IPS-18c (cell line): ENCODE results near the gene CYP2A6.
A peak's percentile ranks its signal among the peaks of the same experiment; 100 is the strongest.

Experiments
- H3K4me3 ChIP-seq: 2 replicates; pipeline ENCODE4 v1.7.0; 2013; ENCODE audit warnings: low read depth, mild to moderate bottlenecking, low read length, moderate library complexity; ENCODE audit not compliant: insufficient read depth
- H3K9me3 ChIP-seq: one replicate; pipeline ENCODE4 v1.6.1; 2013; ENCODE audit warnings: mild to moderate bottlenecking, low read length, moderate library complexity; ENCODE audit not compliant: control insufficient read depth, insufficient read depth

The CYP2A6 gene

DNA sequence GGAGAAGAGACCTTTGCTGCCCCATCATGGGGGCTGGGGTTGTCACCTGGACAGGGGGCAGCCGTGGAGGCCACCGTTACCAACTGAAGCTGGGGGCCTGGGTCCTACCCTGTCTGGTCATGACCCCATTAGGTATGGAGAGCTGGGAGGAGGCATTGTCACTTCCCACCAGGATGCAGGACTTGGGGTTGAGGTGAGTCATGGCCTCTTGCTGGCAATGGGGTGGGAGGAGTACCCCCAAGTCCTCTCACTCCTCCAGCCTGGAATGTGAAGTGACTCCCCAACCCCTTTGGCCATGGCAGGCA, 42.3 kb downstream of the CYP2A6 start:
- no peaks in the 10 kb centered on the region for H3K9me3 ChIP-seq
- no peak overlapping the region for H3K4me3 ChIP-seq

DNA sequence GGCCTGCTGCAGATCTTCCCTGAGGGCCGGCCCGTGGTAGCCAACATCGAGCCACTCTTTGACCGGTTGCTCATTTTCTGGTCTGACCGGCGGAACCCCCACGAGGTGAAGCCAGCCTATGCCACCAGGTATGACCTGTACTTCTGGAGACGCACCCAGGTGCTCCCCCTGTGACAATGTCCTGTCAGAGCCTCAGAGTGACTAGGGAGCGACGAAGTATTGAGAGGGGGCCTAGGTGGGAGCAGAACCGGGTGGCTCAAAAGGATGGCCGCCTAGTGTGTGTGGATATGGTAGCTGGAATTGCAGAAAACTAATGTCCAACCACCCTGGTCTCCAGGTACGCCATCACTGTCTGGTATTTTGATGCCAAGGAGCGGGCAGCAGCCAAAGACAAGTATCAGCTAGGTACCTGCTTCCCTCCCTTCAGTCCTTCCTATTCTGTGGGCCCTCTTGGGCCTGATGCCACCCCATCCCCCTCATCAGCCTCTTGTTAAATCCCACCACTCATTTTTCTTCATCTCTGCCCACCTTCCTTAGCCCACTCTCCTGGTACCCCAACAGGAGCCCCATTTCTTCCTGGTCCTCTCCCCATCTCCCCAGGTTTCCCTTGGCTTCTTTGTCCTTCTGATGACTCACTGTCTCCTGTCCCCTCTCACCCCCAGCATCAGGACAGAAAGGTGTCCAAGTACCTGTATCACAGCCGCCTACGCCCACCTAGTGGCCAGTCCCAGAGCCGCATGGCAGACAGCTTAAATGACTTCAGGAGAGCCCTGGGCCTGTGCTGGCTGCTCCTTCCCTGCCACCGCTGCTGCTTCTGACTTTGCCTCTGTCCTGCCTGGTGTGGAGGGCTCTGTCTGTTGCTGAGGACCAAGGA, 42.9 kb downstream of the CYP2A6 start:
- Histone ChIP-seq H3K4me3 (no peak overlapping the region), H3K9me3 (no peaks in the 10 kb centered on the region)

DNA sequence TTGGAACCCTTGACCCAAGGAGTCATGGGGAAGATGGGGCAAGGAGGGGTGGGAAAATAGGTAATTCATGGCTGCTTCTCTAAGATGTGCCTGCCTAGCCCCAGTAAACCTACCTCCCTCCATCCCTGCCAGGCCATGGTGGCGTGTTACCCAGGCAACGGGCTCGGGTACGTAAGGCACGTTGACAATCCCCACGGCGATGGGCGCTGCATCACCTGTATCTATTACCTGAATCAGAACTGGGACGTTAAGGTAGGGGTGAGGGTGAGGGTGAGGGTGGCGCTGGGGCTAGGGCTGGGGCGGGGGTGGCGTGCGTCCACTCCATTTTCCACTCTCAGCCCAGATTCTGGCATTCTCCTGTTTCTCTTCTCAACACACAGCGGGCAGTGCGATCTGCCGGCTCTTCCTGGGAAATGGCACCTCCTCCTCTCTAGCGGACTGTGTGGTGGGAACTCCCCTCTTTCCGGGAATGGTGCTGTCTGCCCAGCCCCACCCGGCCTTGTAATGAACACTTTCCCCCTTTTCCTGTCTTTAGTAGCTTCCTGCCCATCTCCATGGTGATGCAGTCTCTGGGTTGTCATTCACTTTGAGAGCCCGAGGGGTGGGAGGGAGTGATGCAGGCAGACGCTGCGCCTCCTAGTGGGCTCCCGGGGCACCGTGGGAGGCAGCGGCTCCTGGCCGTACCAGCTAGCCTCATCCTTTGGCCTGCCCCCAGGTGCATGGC, 43.7 kb downstream of the CYP2A6 start:
- Histone ChIP-seq H3K9me3 (no peaks in the 10 kb centered on the region), H3K4me3 (peak overlapping the region; percentile 15)

DNA sequence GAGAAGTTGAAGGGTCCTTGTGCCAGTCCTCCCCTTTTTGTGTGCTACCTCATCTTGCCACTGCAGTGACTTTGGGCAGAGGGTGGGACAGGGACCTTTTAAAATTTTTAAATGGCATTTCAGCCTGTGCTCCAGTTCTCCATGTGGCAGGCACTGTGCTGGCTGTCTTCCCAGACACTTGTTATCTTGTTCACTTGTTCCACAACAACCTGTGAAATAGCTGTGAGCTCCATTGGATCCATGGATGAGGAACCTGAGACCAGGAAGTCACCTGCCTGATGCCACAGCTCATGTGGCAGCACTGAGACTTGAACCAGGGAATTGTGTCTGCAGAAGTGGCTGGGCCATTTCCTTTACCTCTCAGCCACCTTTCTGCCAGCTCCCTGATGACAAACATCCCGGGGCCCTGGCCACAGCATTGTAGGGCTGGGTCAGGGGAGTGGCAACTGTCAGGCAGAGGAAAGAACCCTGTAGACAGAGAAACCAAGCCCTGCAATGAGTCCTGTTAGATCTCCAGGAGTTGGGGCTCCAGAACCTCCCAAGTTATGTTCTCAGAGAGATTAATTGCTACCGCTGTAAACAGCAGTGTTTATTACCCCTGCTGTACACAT, 44.9 kb downstream of the CYP2A6 start:
- no peaks in the 10 kb centered on the region for H3K9me3 ChIP-seq
- H3K4me3 ChIP-seq: no peak overlapping the region; the same call in 1 of the 2 replicates

DNA sequence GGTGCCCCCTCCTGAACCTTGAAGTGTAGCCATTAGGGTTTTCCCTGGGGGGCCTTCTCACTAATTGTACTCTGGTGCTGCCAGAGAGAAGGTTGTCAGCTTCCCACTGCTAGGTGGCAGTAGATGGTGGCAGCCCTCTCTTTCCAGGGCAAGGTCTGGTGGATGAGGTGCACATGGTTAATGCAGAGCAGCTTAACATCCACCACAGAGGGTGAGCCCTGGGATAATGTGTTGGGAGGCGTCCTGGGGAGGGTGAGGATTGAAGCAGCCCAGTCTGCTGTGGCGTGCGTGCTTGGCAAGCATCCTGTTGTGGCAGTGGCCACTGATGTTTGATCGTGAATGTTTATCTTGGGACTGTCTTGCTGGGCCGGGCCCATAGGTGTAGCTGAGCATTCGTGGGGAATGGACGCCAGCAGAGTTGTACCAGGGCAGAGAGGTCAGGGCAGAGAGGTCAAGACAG, 45.4 kb downstream of the CYP2A6 start:
- H3K9me3 ChIP-seq: no peaks in the 10 kb centered on the region
- H3K4me3 ChIP-seq: no peak overlapping the region; the same call in 1 of the 2 replicates

DNA sequence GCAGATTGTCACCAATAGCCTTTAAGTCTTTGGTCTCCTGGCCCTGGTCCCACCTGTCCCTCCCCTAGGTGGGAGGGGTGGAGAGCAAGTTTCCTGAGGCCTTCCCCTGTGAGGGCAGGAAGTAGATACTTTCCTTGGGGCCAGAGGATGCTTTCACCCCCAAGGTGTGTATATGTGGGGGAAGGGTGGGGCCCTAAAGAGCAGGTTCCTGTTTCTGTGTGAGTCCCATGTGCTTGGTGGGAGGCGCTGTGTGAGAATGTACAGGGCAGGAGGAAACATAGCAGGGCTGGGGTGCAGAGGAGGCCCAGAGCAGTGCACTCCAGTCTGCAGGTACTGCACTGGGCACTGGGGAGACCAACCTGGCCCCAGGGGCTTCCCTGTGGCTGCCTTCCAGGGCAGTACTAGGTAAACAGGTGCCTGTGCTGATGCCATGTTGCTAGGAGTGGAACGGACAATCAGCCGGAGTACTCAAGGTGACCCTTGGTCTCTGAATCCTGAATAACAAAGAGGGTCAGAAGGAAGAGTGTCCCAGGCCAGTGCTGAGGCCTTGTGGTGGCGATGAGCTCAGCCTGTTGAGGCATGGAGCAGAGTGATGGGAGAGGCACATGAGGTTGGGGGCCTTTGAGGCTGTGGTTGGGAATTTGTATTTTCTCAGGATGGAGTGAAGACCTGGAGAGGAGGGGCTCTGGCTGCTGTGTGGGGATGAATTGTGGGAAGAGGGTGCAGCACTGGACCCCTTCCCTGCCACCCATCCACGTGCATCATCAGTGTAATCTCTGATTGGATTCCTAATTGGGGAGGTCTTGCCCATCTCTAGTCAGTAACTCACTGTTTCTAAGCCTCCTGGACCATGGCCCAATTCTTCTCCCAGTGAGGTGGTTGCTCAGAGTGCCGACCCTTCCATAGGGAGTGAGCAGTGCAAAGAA, 46.1 kb downstream of the CYP2A6 start:
- H3K4me3 ChIP-seq: no peak overlapping the region

DNA sequence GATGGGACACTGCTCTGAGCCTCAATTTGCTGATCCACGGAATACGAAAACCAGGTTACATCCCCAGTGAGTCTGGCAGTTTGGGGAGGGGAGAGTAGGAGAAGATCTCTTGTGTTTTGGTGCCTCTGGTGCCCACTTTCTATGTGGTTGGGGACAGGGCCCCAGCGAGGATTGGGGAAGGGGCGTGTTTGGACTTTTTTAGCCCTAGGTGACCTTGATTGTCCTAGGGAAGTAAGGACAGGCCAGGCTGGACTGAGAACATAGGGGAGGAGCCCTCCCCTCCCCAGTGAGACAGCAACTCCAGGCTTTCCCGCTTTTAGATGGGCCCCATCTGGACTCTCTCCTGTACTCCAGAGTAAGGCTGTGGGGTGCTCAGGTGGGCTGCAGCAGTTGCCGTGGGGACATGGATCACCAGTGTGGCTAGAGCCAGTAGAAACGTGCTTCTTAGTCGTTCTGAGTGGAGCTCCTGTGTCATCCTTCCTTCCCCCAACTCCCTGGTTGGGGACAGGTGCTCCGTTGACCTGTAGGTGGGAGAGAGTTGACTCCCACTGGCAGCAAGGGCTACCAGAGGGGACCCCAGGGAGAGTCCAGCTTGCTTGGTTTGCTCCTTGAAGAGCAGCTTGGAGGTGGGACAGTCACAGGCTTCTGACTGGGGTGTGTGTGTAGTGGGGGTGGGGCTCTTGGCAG, 46.9 kb downstream of the CYP2A6 start:
- Histone ChIP-seq H3K9me3 (no peaks in the 10 kb centered on the region), H3K4me3 (no peak overlapping the region)

More for the DNA sequence above, 46.1 kb downstream of the CYP2A6 start:
- H3K9me3 ChIP-seq: no peaks in the 10 kb centered on the region

DNA sequence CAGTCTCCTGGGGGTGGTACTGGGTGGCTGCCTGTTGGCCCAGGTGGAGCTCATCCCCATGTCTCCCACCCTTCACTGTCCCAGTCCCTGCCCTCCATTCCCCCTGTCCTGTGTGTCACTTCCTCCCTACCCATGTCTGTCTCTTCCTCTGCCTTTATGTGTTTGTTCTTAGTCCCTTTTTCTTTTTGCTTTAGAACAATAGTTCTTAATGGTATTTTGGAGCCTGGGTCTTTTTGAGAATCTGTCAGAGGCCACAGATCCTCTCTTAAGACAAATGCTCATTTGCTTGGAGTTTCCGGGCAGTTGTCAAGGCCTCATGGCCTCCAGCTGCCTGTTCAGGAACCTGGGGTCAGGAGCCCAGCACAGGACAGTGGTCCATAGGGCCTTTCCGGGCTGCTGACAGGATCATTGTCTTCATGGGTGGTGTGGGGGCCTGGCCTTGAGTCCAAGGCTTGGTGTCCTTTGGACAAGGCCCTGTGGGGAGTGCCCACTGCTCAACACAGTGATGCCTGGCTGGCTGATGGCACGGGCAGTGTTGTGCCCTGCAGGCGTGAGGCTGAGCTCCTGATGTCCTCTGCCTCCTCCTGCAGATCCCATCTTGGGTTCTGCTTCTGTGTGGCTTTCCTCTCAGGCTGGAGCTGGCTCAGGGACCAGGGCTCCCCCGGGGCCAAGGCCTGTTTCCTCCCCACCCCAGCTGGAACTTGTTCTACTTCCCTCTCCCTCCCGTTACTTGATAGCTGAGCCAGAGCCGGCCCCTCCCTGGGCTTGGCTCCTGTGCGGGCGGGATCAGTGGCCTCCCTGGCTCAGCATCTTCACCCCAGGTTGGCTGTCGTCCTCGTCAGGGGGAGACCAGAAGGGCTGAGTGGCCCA, 47.7 kb downstream of the CYP2A6 start:
- Histone ChIP-seq H3K4me3 (no peak overlapping the region), H3K9me3 (no peaks in the 10 kb centered on the region)

DNA sequence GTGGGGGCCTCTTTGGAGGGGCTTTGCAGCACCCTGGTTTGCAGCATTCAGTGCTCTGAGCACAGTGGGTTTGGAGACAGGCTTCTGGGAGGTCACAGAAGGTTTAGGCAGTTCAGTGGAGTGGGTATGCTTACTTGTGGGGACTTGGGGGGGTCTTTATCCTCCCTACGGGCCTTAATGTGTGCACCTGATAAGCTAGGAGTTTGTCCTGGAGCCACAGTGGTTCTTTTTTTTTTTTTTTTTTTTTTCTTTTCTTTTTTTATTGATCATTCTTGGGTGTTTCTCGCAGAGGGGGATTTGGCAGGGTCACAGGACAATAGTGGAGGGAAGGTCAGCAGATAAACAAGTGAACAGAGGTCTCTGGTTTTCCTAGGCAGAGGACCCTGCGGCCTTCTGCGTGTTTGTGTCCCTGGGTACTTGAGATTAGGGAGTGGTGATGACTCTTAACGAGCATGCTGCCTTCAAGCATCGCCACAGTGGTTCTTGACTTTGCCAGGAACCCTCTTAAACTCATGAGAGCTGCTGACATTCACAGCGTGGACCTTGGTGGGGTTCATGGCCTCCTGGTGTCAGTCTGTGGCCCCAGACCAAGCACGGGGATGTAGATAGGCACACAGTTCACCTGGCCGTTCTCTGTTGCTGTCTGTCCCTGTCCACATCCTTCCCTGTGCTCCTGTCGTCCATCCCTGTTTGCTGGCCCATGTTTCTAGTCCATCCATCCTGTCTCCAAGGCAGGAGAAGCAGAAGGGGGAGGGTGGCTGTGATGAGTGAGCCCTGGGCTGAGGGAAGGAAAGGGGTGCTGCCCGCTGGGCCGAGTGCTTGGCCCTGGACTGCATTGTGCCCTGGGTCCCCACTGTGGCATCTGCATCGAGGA, 48.6 kb downstream of the CYP2A6 start:
- H3K9me3 ChIP-seq: no peaks in the 10 kb centered on the region
- H3K4me3 ChIP-seq: peak overlapping the region; percentile 20; the same call in 1 of the 2 replicates

DNA sequence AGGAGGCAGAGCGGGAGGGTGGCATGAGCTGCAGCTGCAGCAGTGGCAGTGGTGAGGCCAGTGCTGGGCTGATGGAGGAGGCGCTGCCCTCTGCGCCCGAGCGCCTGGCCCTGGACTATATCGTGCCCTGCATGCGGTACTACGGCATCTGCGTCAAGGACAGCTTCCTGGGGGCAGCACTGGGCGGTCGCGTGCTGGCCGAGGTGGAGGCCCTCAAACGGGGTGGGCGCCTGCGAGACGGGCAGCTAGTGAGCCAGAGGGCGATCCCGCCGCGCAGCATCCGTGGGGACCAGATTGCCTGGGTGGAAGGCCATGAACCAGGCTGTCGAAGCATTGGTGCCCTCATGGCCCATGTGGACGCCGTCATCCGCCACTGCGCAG, 49.3 kb downstream of the CYP2A6 start:
- Histone ChIP-seq H3K4me3 (no peak overlapping the region; the same call in 1 of the 2 replicates), H3K9me3 (no peaks in the 10 kb centered on the region)

DNA sequence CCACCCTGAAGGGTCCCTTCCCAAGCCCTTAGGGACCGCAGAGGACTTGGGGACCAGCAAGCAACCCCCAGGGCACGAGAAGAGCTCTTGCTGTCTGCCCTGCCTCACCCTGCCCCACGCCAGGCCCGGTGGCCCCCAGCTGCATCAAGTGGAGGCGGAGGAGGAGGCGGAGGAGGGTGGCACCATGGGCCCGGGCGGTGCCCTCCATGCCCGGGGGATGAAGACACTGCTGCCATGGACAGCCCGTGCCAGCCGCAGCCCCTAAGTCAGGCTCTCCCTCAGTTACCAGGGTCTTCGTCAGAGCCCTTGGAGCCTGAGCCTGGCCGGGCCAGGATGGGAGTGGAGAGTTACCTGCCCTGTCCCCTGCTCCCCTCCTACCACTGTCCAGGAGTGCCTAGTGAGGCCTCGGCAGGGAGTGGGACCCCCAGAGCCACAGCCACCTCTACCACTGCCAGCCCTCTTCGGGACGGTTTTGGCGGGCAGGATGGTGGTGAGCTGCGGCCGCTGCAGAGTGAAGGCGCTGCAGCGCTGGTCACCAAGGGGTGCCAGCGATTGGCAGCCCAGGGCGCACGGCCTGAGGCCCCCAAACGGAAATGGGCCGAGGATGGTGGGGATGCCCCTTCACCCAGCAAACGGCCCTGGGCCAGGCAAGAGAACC, 49.8 kb downstream of the CYP2A6 start:
- Histone ChIP-seq H3K4me3 (peak overlapping the region; percentile 75), H3K9me3 (no peaks in the 10 kb centered on the region)

DNA sequence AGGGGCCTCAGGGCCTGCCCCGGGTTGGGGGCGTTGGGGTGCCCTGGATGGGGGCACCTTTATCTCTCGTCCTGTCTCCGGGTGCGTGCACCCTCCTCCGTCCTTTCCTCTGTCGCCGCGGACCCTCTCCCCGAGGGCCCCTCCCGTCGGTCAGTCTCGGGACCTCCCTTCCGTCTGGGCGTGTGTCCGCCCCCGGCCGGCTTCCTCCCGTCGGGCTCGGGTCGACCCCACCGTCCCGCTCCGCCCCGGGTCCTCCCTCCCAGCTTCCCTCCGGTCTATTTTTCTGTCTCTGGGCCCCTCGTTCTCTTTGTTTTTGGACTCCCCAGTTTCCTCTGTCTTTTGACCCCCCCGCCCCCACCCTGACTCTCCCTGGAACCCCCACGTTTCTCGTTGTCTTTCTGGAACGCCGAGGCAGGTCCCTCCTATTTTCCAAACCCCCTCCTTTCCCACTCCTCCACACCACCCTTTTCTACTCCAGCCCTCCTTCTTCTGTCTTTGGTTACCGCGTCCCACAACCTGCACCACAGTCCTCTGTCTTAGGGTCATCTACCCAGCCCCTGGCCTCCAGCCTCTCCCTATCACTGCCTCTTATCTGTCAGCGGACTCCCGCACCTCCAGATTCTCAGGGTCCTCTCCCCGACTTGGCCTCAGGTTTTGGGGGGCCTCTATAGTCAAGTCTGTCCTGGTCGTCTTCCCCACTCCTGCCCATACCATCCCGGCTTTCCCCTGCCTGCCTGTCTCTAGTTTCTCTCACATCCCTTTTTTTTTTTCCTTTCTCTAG, 50.5 kb downstream of the CYP2A6 start:
- H3K9me3 ChIP-seq: no peaks in the 10 kb centered on the region

DNA sequence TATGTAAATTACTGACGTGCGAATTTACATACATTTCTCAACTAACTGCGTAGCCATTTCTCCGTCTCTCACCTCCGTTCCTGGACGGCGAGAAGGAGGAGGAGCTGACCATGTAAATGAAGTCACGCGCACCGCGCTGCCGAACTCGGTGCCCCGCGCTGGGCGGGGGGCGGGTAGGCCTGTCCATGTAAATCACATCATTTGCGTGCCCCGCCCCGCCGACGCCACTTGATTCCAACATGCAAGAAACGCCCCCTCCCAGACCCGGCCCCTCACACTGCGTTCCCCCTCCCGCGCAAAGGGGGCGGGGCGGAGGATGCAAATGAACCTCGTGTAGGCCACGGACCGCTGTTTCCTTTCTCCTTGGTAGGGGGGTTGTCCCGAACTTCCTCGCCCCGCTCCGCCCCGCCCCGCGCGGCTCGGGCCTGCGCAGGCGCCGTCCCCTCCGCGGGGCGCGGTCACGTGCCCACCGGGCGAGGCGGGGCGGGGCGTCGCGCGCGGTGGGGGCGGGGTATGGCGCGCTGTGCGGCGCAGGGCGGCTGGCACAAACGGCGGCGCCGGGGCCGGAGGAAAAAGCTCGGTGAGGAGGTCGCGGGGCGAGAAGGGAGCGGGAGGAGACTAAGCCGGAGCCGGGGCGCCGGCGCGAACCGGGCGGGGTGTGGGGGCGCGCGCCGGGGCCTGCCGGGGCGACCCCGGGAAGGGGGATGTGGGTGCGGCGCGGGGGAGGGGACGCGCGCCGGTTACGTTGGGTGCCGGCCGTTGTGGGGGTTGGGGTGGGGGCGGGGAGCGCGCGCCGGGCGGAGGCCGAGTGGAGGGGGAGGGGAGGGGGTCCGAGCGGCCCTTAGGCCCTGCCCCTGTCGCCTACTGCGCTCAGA, 51.3 kb downstream of the CYP2A6 start, which contains the start of gene EGLN2:
Gene EGLN2 (plus strand): TSS at position 509 of the 875 bp plus-strand sequence. CDS start 1,382 bp downstream, outside the sequence.
- H3K9me3 ChIP-seq: no peaks in the 10 kb centered on the region
- H3K4me3 ChIP-seq: peak within 1 kb of the TSS; percentile 75

More for the DNA sequence above, 50.5 kb downstream of the CYP2A6 start:
- H3K4me3 ChIP-seq: peak overlapping the region; percentile 75
